Parathyroid adenoma (tissue), 2 donors: ENCODE results near the gene KCNIP1.
"Not testable (repeated sequence)": the region's sequence is repeated elsewhere in the genome, so short reads cannot be mapped to it uniquely, and the experiment has no call there.

Experiments
- H2AFZ ChIP-seq: fragments of 300-600 bp; sonication (generic); one replicate; pipeline ENCODE4 v1.7.0; 2017; ENCODE audit warnings: antibody characterized with exemption, mild to moderate bottlenecking
- H3K27ac ChIP-seq: fragments of 300-600 bp; sonication (generic); one replicate; pipeline ENCODE4 v1.7.0; 2017
- H3K27me3 ChIP-seq: fragments of 300-600 bp; sonication (generic); one replicate; pipeline ENCODE4 v1.7.0; 2017; ENCODE audit warnings: low read length; ENCODE audit not compliant: control insufficient read depth, insufficient read depth
- H3K36me3 ChIP-seq: fragments of 300-600 bp; sonication (generic); one replicate; pipeline ENCODE4 v1.7.0; 2017; ENCODE audit warnings: low read length; ENCODE audit not compliant: control insufficient read depth, insufficient read depth
- H3K4me1 ChIP-seq: fragments of 300-600 bp; sonication (generic); one replicate; pipeline ENCODE4 v1.7.0; 2017; ENCODE audit warnings: control low read depth
- H3K4me2 ChIP-seq: fragments of 300-600 bp; sonication (generic); one replicate; pipeline ENCODE4 v1.7.0; 2017; ENCODE audit warnings: low read length
- H3K4me3 ChIP-seq: fragments of 300-600 bp; sonication (generic); one replicate; pipeline ENCODE4 v1.7.0; 2017; ENCODE audit warnings: low read depth, low read length
- H3K79me2 ChIP-seq: fragments of 300-600 bp; sonication (generic); one replicate; pipeline ENCODE4 v1.7.0; 2017; ENCODE audit warnings: control low read depth
- H3K9ac ChIP-seq: fragments of 300-600 bp; sonication (generic); one replicate; pipeline ENCODE4 v1.7.0; 2017; ENCODE audit warnings: mild to moderate bottlenecking
- H3K9me3 ChIP-seq: fragments of 300-600 bp; sonication (generic); one replicate; pipeline ENCODE4 v1.7.0; 2017; ENCODE audit warnings: low read length; ENCODE audit not compliant: control insufficient read depth
- TF ChIP-seq, protein P1 (sequence below): fragments of 300-600 bp; sonication (generic); IDR thresholded peaks from one replicate; pipeline ENCODE4 v1.7.0; 2017; ENCODE audit warnings: antibody characterized with exemption, mild to moderate bottlenecking
- donor health status: primary hyperparathyroidism.

KCNIP1 gene

DNA sequence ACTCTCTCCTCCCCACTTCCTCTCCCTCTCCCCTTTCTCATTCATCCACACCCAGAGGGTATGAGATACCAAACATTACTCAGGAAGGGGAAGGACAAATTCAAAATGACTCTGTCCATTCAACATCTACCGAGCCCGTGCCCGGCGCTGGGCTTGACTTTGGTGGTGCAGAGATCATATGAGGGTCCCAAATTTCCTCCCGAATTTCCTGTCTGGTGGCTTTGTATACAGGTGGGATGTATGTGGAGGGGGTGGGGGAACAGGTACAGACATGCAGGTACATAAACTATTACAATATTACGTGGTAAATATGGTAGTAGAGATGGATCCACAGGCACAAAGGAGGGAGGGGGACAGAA lies 257.9 kb downstream of the KCNIP1 start:
- Histone ChIP-seq H3K27ac (no peak overlapping the region), H3K4me2 (no peak overlapping the region), H3K27me3 (no peaks in the 10 kb centered on the region), H3K9me3 (peaks cover 3% of the 10 kb centered on the region), H3K4me3 (no peak overlapping the region), H2AFZ (no peak overlapping the region), H3K4me1 (no peaks in the 10 kb centered on the region), H3K9ac (no peak overlapping the region), H3K79me2 (no peaks in the 10 kb centered on the region), H3K36me3 (no peaks in the 10 kb centered on the region)
- TF ChIP-seq, protein P1, sequence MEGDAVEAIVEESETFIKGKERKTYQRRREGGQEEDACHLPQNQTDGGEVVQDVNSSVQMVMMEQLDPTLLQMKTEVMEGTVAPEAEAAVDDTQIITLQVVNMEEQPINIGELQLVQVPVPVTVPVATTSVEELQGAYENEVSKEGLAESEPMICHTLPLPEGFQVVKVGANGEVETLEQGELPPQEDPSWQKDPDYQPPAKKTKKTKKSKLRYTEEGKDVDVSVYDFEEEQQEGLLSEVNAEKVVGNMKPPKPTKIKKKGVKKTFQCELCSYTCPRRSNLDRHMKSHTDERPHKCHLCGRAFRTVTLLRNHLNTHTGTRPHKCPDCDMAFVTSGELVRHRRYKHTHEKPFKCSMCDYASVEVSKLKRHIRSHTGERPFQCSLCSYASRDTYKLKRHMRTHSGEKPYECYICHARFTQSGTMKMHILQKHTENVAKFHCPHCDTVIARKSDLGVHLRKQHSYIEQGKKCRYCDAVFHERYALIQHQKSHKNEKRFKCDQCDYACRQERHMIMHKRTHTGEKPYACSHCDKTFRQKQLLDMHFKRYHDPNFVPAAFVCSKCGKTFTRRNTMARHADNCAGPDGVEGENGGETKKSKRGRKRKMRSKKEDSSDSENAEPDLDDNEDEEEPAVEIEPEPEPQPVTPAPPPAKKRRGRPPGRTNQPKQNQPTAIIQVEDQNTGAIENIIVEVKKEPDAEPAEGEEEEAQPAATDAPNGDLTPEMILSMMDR, result no peak

DNA sequence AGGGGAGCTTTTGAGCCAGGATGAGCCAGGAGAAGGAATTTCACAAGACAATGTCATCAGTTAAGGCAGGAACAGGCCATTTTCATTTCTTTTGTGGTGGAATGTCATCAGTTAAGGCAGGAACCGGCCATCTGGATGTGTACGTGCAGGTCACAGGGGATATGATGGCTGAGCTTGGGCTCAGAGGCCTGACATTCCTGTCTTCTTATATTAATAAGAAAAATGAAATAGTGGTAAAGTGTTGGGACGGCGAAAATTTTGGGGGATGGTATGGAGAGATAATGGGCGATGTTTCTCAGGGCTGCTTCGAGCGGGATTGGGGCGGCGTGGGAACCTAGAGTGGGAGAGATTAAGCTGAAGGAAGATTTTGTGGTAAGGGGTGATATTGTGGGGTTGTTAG lies 258.5 kb downstream of the KCNIP1 start:
- not testable (repeated sequence) for H3K79me2 ChIP-seq, H3K4me2 ChIP-seq, H3K4me3 ChIP-seq, H3K4me1 ChIP-seq, H2AFZ ChIP-seq, H3K36me3 ChIP-seq, H3K9ac ChIP-seq, H3K27ac ChIP-seq, H3K27me3 ChIP-seq, H3K9me3 ChIP-seq

DNA sequence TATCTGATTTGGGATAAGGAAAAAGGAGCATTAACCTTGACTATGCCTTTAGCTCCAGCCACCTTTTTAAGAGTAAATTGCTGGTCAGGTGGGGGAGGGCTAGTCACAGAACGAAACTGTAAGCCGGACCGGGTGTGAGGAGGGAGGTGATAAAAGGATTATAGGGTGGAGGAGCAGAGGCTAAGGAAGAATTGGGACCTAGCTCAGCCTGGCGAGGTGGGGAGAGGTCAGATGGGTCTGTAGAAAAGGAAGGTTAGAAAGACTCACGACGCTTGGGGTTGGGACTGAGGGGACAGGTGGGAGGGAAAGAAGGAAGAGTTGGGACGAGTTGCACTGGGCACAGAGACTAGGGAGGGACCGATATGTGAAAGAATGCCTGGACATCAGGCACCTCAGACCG lies 262.0 kb downstream of the KCNIP1 start:
- not testable (repeated sequence) for H3K4me1 ChIP-seq, H2AFZ ChIP-seq, H3K4me3 ChIP-seq, H3K27ac ChIP-seq, H3K79me2 ChIP-seq, H3K4me2 ChIP-seq, H3K9me3 ChIP-seq, H3K27me3 ChIP-seq, H3K36me3 ChIP-seq, H3K9ac ChIP-seq

DNA sequence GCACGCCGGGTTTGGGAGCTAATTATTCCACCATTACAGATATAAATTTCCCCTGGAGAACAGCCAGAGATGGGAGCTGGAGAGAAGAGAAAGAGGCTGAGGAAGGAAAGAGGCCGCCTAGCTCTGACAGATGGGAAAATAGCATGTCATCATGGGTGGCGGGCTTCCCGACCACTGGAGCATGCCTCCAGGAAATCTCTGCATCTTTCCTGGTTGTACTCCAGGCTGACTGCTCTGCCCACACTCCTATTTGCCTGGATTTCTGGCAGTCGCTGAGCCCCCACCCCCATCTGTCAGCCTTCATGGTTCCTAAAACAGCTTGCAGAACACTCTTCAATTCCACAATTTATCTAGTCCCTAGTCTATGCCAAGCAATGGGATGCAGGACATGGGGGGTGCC lies 265.4 kb downstream of the KCNIP1 start:
- H3K9ac ChIP-seq, result no peak overlapping the region
- no peaks in the 10 kb centered on the region for H3K27me3 ChIP-seq
- no peak overlapping the region for H3K4me3 ChIP-seq
- no peaks in the 10 kb centered on the region for H3K79me2 ChIP-seq
- H3K9me3 ChIP-seq, result no peaks in the 10 kb centered on the region
- no peaks in the 10 kb centered on the region for H3K4me1 ChIP-seq
- H3K27ac ChIP-seq, result no peak overlapping the region
- H3K4me2 ChIP-seq, result no peak overlapping the region
- H2AFZ ChIP-seq, result no peak overlapping the region
- TF ChIP-seq, protein P1, result no peak
- no peaks in the 10 kb centered on the region for H3K36me3 ChIP-seq

DNA sequence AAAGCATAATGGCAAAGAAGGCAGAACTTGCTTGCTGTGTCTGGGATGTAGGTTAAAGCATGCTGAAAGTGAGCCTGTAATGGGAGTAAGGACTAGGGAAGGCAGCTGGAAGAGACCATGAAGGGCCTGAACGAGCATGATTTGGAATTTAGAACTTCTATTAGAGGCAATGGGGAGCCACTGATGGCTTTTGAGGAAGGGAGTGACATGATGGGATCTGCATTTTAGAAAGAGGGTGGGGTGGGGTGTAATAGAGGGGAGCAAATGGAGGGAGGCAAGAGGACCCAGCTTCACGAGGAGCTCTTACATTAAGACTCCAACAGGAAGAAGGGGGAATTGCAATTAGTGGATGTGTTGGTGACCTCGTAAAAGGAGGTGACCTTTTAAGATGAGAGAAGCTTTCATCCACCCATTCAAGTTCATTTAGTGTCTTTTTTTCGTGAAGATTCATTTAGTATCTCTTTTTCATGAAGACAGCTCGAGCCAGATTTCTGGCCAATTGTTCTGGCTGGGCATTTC lies 266.1 kb downstream of the KCNIP1 start:
- Histone ChIP-seq H3K9ac (no peak overlapping the region), H3K4me2 (no peak overlapping the region), H3K27me3 (no peaks in the 10 kb centered on the region), H3K36me3 (no peaks in the 10 kb centered on the region), H3K9me3 (no peaks in the 10 kb centered on the region), H3K4me1 (no peaks in the 10 kb centered on the region), H3K4me3 (no peak overlapping the region), H2AFZ (no peak overlapping the region), H3K27ac (no peak overlapping the region), H3K79me2 (no peaks in the 10 kb centered on the region)
- TF ChIP-seq, protein P1, result no peak

DNA sequence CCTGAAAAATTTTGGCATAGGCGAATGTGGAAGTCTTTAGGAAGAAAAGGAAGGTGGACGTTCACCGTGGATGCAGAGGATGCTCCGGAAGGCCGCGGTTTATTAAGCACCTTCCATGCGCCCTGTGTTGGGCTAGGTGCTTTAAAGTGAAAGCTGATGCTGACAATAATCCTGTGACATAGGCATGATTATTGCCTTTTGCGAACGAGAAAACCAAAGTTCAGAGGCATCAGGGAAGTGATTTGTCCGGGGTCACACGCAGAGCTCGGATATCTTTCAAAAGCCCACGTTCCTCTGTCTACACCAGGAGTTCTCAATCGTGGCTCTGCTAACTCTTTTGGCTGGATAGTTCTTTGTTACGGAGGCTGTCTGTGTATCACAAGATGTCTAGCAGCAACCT lies 267.7 kb downstream of the KCNIP1 start:
- Histone ChIP-seq H3K27ac (no peak overlapping the region), H3K9ac (no peak overlapping the region), H3K36me3 (no peaks in the 10 kb centered on the region), H3K4me1 (no peaks in the 10 kb centered on the region), H3K27me3 (no peaks in the 10 kb centered on the region), H3K4me2 (no peak overlapping the region), H3K4me3 (no peak overlapping the region), H2AFZ (no peak overlapping the region), H3K79me2 (no peaks in the 10 kb centered on the region), H3K9me3 (no peaks in the 10 kb centered on the region)
- TF ChIP-seq, protein P1, result no peak
